ENCODE results near the gene HSP90AA1. TPM values are rescaled to one million over a fixed set of nuclear protein-coding genes. Genes with fewer than 3 reads are reported as not detected.
"Not testable (repeated sequence)": the region's sequence is repeated elsewhere in the genome, so short reads cannot be mapped to it uniquely, and the experiment has no call there.

Gene HSP90AA1
- total RNA-seq, 1 donor from 2014 or later, result 317 TPM

GRCh38 chr14:102066041-102066451 is 20.8 kb downstream of the HSP90AA1 start:
- DNase-seq, result no peak

DNA sequence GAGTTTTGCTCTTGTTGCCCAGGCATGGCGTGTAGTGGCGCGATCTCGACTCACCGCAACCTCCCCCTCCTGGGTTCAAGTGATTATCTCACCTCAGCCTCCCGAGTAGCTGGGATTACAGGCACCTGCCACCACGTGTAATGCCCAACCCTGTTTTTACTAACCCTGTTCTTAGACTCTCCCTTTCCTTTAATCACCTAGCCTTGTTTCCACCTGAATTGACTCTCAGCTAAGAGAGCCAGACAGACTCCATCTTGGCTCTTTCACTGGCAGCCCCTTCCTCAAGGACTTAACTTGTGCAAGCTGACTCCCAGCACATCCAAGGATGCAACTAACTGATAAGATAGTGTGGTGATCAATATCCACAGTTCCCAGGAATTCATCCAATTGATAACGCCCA is 22.3 kb downstream of the HSP90AA1 start:
- not testable (repeated sequence) for DNase-seq

DNA sequence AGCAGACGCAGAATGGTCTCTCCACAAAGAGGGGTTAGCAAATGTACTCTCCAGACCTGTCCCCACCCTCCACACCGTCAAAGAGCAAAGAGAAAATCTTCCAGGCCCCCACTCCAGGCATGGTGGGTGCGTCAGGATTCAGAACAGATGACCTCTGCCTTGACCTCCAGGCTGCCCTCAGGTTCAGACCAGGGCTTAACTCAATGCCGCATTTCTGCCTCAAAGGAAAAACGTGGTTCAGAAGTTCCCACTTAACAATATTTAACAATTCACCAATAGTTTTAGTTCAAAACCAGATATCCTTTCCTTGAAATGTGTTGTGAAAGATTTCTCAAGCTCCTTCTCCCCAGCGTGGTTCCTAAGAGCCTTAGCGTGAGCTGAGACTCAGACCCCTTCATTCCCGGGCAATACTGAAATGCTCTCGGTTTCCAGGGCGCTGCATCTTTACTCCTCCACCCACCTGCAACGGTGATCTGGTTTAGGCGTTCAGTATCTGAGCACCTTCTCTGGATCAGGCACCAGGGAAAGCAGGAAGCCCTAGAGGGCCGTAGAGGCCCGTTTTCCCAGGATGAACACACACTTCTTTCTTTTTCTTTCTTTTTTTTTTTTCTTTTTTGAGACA is 22.9 kb downstream of the HSP90AA1 start:
- DNase-seq, result no peak

GRCh38 chr14:102063109-102063807 is 23.6 kb downstream of the HSP90AA1 start:
- peak; percentile 24 for DNase-seq

- no peak for DNase-seq
Measured at GRCh38 chr14:102058961-102059360, 27.9 kb downstream of the HSP90AA1 start.

DNA sequence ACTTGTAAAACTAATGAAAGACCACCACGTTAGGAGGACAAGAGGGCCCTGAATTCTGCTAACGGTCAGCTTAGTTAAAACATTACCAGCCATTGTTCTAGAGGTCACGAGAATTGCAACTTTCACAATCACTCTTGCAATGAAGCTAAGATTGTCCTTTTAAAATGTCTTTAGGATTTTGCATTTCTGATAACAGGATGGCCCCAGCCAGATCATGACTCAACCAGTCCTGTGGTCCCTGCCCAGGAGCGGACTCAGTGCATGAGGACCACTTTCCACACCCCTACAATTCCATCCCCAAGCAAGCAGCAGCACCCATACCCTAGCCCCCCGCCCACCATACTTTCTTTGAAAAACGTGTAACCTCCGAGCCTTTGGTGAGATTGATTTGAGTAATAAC is 28.7 kb downstream of the HSP90AA1 start:
- DNase-seq, result no peak

DNA sequence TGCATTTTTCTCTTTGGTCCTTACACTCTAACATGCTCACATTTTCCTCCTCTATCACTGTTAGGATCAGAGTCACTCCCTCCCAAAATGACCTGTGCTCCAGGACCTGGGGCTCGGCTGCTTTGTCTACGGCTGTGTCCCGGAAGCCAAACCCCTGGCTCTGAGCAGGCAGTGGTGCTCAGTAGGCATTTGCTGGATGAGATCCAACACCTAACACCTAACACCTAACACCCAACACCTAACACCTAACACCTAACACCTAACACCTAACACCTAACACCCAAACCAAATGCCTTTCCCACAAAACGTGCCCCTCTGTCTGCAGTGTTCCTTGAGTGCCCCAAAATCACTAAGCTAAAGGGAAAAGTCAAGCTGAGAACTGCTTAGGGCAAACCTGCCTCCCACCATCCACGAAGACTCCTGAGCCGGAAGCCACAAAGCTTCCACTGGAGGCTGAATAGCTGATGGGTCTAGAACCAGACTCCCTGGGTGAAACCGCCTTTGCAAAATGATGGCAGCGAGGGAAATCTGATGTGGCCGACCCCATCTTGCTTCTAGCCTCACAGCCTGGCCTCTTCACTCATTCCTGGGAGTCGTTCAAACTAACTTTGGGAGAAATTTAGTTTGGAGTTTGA is 29.2 kb downstream of the HSP90AA1 start:
- DNase-seq, result no peak

GRCh38 chr14:102056694-102057442 is 30.0 kb downstream of the HSP90AA1 start:
- DNase-seq, result no peak

DNA sequence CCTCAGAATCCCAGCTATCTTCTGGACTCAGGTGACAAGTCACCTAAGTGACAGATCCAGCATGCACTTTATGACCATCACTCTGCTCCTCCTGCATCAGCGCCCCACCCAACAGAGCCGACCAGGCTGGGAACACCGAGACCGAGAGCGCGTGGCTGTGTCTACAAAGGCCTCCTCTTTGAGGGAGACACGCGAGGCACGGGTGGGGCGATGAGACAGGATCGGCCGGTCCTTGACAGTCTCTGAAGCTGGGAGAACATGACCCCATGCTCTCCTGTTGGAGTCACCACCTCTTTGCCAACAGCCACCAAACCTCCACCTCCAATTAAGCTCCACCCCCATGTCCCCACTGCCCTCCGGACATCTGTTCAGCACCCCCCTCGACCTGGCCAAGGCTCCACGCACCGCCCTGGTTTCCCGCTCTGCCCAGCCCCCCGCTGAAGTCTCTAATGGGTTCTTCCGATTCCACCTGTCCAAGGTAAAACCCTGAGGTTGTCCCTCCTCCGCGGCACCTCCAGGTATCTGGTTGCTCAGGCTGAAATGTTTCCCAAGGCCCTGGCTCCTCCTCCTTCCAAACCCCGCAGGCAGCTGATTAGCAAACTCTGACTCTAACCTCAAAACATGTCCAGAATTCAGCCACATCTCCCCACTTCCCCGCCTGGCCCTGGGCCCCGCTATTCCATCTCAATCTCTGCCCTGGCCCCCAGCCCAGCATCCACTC is 31.5 kb downstream of the HSP90AA1 start:
- no peak for DNase-seq

DNA sequence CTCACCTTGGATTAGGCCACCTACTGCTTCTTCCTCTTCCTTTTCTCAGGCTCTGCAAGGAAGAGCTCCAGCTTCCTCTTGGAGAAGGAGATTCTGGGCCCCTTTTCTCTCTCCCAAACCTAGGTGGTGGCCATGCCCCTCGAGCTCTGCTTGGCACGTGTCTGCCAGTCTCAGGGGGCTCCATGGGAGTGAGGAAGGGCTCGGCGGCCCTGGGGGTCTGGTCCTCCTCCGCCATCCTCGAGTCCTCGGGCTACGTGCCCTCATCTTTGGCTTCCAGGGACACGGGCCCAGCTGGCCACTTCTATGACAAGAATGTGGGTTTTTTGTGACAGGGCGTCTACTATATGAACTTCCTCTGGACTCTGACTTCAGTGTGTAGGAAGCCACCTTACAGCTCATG is 34.3 kb downstream of the HSP90AA1 start:
- no peak for DNase-seq

DNA sequence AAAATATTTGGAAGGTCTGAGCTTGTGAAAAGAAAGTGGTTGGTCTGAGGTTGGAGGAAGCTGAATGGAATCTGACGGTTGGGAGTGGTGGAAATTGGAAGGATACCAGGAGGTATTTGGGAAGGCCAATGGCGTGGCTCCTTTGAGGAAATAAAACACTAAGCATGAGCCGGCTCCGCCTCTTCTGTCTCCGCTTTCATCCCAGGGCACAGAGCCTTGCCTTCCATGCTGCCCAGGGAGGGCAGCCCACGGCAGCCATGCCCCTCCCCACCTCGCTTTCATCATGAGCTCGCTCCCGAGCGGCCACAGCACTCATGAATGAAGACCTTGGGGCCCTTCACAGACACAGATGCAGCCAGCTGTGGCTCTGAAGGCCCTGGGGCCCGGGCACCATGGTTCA is 36.2 kb downstream of the HSP90AA1 start:
- no peak for DNase-seq

- no peak for DNase-seq
Measured at GRCh38 chr14:102050026-102050405, 36.8 kb downstream of the HSP90AA1 start.

GRCh38 chr14:102049258-102050025 is 37.4 kb downstream of the HSP90AA1 start:
- peak; percentile 56 for DNase-seq

- DNase-seq, result no peak
Measured at GRCh38 chr14:102047808-102048540, 38.9 kb downstream of the HSP90AA1 start.

GRCh38 chr14:102046337-102047278 is 40.2 kb downstream of the HSP90AA1 start:
- peak; percentile 59 for DNase-seq

DNA sequence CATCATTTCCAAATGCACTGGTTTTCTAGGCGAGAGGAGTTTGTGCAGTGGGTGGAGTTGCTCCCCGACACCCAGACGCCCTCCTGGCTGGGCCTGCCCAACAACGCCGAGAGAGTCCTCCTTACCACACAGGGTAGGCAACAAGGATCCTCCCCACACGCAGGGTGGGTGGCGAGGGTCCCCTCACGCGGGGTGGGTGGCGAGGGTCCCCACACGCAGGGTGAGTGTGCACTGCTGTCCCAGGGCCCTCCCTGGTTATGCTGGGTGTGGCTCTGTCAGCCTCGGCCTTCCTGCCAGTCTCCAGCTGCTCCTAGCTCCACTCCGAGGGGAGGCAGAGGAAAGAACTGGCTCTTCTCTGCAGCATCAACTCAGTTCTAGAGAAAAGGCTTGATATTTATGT is 42.3 kb downstream of the HSP90AA1 start:
- no peak for DNase-seq

DNA sequence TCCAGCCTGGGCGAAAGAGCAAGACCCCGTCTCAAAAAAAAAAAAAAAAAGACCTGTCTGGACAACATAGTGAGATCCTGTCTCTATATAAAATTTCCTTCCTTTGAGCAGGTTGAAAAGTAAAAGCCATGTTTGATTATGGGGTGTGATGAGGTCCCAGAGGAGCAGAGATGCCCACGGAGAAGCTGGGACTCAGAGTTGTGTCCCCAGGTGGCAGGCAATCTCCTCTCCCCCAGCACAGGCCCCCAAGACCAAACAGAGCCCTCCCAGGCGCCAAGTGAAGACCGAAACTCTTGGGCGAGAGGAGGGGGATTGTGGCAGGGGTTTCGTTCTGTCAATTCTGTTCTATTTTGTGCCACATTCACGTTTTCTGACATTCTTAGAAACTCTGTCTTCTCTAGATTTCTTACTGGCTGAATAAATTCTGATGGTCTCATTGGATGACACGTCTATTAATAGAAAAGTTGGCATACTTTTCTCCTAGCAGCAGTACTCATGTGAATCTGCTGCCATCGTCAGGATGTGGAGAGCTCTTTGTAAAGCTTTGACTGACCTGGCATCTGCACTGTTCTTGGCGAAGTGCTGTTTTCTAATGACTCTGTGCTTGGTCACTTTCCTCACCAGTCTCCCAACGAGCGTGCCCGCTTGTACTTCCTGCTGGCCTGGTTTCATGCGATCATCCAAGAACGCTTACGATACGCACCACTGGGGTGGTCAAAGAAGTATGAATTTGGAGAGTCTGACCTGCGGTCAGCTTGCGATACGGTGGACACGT is 43.4 kb downstream of the HSP90AA1 start:
- peak; percentile 34 for DNase-seq

- DNase-seq, result no peak
Measured at GRCh38 chr14:102042699-102043098, 44.1 kb downstream of the HSP90AA1 start.

DNA sequence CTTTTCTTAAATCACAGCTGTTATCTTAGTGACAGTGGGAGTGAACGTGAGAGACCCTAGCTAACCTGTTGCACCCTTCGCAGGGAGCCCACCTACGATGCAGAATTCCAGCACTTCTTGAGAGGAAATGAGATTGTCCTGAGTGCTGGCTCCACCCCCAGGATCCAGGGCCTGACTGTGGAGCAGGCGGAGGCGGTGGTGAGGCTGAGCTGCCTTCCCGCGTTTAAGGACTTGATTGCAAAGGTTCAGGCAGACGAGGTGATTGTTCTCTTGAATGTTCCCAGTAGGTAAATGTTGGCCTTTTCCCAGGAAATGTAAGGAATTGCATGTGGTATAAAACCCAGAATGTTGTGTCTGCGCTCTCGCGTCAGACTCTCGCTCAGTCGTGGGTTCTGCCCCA is 46.7 kb downstream of the HSP90AA1 start:
- no peak for DNase-seq
